Endothelial cell of umbilical vein (primary cell): ENCODE results near the gene DDX17.

Source experiments
- CTCF ChIP-seq, 2 donors: IDR thresholded peaks; 1 replicate in 1 of 2; 2 replicates in 1 of 2; pipeline ENCODE4 v1.5.1; 2011; ENCODE audit warnings: low read length in 2 of 2, mild to moderate bottlenecking in 2 of 2, moderate library complexity in 2 of 2, control low read depth in 1 of 2, inconsistent platforms in 1 of 2, low read depth in 1 of 2; ENCODE audit not compliant: insufficient read depth in 1 of 2; ENCODE audit errors: extremely low read depth in 1 of 2
- EZH2 ChIP-seq: IDR thresholded peaks from 2 replicates; pipeline ENCODE4 v1.6.1; 2012; ENCODE audit warnings: borderline replicate concordance, low read depth, mild to moderate bottlenecking, moderate library complexity, low read length, inconsistent platforms; ENCODE audit not compliant: severe bottlenecking
- MYC ChIP-seq: IDR thresholded peaks from one replicate; pipeline ENCODE4 v1.6.1; 2011; ENCODE audit warnings: mild to moderate bottlenecking, low read depth, low read length
- POLR2A ChIP-seq: IDR thresholded peaks from 2 replicates; pipeline ENCODE4 v1.6.1; 2012; ENCODE audit warnings: low read depth, mild to moderate bottlenecking, control low read depth, low read length

DNA sequence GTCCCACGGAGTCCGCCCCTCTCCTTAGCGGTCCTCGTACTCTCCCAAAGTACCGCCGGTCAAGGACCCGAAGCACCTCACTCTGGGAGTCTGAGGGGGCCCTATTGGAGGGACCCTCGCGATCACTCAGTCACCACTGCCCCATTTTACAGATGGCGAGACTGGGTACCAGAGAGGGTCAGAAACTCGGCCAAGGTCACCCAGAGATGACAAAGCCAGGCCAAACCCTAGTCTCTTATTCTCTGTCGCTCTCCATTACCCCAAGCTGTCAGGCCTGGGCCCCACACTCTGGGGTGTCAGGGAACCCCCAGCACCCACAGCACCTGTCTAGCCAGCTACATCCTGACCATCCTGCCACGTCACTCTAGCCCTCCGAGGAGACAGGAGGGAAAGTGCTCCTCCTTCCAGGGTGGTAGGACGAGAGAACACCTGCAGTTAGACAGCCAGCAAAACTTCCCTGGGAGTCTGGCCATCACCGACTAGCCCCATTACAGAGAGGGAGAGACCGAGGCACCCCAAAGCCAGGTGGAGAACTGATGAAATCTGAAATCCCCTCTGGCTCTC, 49.8 kb downstream of the DDX17 start:
- TF ChIP-seq CTCF (IDR thresholded peaks at IDR 0.05; ENCODE audit: extremely low read depth in 1 of 2, insufficient read depth in 1 of 2, low read depth in 1 of 2, low read length in 2 of 2) (no peak), EZH2 (no peak), POLR2A (no peak), MYC (no peak)
